ENCODE results near the gene MAST4. TPM values are rescaled to one million over a fixed set of nuclear protein-coding genes. Genes with fewer than 3 reads are reported as not detected.

The MAST4 gene
- total and polyA plus RNA-seq, 4 donors: 3.7 to 9.5 (median 6.5) TPM

GRCh38 chr5:67003685-67003934, 407.4 kb downstream of the MAST4 start:
- Histone ChIP-seq H3K27ac (ENCODE audit: low read depth in 1 of 2, low read length in 2 of 2) (peak overlapping the region; percentile 92 to 96), H3K27me3 (ENCODE audit: control insufficient read depth in 4 of 4, insufficient read depth in 4 of 4, low read length in 3 of 4) (no peaks in the 10 kb centered on the region), H3K4me3 (ENCODE audit: low read depth in 1 of 3, low read length in 3 of 3) (peak overlapping the region; percentile 66 to 84 (median 73)), H3K36me3 (ENCODE audit: control insufficient read depth in 4 of 4, insufficient read depth in 3 of 4, low read depth in 1 of 4, low read length in 3 of 4) (no peaks in the 10 kb centered on the region), H3K4me1 (ENCODE audit: control insufficient read depth in 4 of 4, insufficient read depth in 4 of 4, low read length in 3 of 4) (peaks cover 0 to 37% (median 16%) of the 10 kb centered on the region in 4 donors), H3K9me3 (ENCODE audit: control insufficient read depth in 4 of 4, low read length in 3 of 4) (no peaks in the 10 kb centered on the region), H3K9ac (ENCODE audit: low read depth in 1 of 2, low read length in 2 of 2) (peak overlapping the region; percentile 79 to 90)
- TF ChIP-seq NR2F2 (IDR thresholded peaks at IDR 0.05): no peak
- TF ChIP-seq, protein P1, sequence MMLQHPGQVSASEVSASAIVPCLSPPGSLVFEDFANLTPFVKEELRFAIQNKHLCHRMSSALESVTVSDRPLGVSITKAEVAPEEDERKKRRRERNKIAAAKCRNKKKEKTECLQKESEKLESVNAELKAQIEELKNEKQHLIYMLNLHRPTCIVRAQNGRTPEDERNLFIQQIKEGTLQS (IDR thresholded peaks at IDR 0.05): no peak
- TF ChIP-seq HNF4A (conservative IDR thresholded peaks at IDR 0.05): no peak
- no peak for TF ChIP-seq JUND (IDR thresholded peaks at IDR 0.05)
- no peak for TF ChIP-seq EGR1 (IDR thresholded peaks at IDR 0.05; ENCODE audit: low read depth in 2 of 2)
- TF ChIP-seq RAD21 (IDR thresholded peaks at IDR 0.05): no peak
- TF ChIP-seq CTCF (IDR thresholded peaks at IDR 0.05; ENCODE audit: low read depth, low read length, missing input control): no peak
- TF ChIP-seq TAF1 (conservative IDR thresholded peaks at IDR 0.05): no peak
- TF ChIP-seq YY1 (IDR thresholded peaks at IDR 0.05): no peak
- no peak for TF ChIP-seq ZBTB33 (IDR thresholded peaks at IDR 0.05)
- TF ChIP-seq, protein P2, sequence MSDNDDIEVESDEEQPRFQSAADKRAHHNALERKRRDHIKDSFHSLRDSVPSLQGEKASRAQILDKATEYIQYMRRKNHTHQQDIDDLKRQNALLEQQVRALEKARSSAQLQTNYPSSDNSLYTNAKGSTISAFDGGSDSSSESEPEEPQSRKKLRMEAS (IDR thresholded peaks at IDR 0.05): no peak
- TF ChIP-seq SP1 (IDR thresholded peaks at IDR 0.05): no peak
- TF ChIP-seq HNF4G (IDR thresholded peaks at IDR 0.05): no peak
- TF ChIP-seq FOXA2 (IDR thresholded peaks at IDR 0.05): no peak
- DNase-seq (ENCODE audit: low spot score): no peak
- under 1% methylated on average over 4 of the region's 4 CpGs for WGBS

GRCh38 chr5:67003935-67004729, 407.9 kb downstream of the MAST4 start:
- DNase-seq (ENCODE audit: low spot score): peak; percentile 81
- H3K4me1 ChIP-seq (ENCODE audit: control insufficient read depth in 4 of 4, insufficient read depth in 4 of 4, low read length in 3 of 4): peaks cover 0 to 40% (median 20%) of the 10 kb centered on the region in 4 donors
- under 1% methylated on average over 54 of the region's 54 CpGs for WGBS
- TF ChIP-seq RXRA (IDR thresholded peaks at IDR 0.05): peak in 1 of 2 donors; percentile 46
- TF ChIP-seq NR2F2 (IDR thresholded peaks at IDR 0.05): peak; percentile 63
- TF ChIP-seq, protein P2 (IDR thresholded peaks at IDR 0.05): peak; percentile 23
- TF ChIP-seq, protein P3, sequence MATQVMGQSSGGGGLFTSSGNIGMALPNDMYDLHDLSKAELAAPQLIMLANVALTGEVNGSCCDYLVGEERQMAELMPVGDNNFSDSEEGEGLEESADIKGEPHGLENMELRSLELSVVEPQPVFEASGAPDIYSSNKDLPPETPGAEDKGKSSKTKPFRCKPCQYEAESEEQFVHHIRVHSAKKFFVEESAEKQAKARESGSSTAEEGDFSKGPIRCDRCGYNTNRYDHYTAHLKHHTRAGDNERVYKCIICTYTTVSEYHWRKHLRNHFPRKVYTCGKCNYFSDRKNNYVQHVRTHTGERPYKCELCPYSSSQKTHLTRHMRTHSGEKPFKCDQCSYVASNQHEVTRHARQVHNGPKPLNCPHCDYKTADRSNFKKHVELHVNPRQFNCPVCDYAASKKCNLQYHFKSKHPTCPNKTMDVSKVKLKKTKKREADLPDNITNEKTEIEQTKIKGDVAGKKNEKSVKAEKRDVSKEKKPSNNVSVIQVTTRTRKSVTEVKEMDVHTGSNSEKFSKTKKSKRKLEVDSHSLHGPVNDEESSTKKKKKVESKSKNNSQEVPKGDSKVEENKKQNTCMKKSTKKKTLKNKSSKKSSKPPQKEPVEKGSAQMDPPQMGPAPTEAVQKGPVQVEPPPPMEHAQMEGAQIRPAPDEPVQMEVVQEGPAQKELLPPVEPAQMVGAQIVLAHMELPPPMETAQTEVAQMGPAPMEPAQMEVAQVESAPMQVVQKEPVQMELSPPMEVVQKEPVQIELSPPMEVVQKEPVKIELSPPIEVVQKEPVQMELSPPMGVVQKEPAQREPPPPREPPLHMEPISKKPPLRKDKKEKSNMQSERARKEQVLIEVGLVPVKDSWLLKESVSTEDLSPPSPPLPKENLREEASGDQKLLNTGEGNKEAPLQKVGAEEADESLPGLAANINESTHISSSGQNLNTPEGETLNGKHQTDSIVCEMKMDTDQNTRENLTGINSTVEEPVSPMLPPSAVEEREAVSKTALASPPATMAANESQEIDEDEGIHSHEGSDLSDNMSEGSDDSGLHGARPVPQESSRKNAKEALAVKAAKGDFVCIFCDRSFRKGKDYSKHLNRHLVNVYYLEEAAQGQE (IDR thresholded peaks at IDR 0.05): peak; percentile 90
- peak; percentile 93 for TF ChIP-seq TAF1 (conservative IDR thresholded peaks at IDR 0.05)
- peak; percentile 51 for TF ChIP-seq ZBTB33 (IDR thresholded peaks at IDR 0.05)
- peak in 1 of 2 donors; percentile 59 for TF ChIP-seq GABPA (IDR thresholded peaks at IDR 0.05 in 1 of 2, conservative IDR thresholded peaks at IDR 0.05 in 1 of 2)
- peak; percentile 53 to 65 for TF ChIP-seq RAD21 (IDR thresholded peaks at IDR 0.05)
- no peak for TF ChIP-seq CTCF (IDR thresholded peaks at IDR 0.05; ENCODE audit: low read depth, low read length, missing input control)
- TF ChIP-seq FOXA1 (IDR thresholded peaks at IDR 0.05): no peak
- peak; percentile 36 to 65 for TF ChIP-seq HNF4A (conservative IDR thresholded peaks at IDR 0.05)
- peak; percentile 50 for TF ChIP-seq YY1 (IDR thresholded peaks at IDR 0.05)
- peak; percentile 24 for TF ChIP-seq FOXA2 (IDR thresholded peaks at IDR 0.05)

More at GRCh38 chr5:67003935-67004729, 407.9 kb downstream of the MAST4 start:
- H3K9ac ChIP-seq (ENCODE audit: low read depth in 1 of 2, low read length in 2 of 2): peak overlapping the region; percentile 79 to 97
- H3K27ac ChIP-seq (ENCODE audit: low read depth in 1 of 2, low read length in 2 of 2): peak overlapping the region; percentile 92 to 96
- H3K4me3 ChIP-seq (ENCODE audit: low read depth in 1 of 3, low read length in 3 of 3): peak overlapping the region; percentile 82 to 89 (median 84)
- H3K27me3 ChIP-seq (ENCODE audit: control insufficient read depth in 4 of 4, insufficient read depth in 4 of 4, low read length in 3 of 4): no peaks in the 10 kb centered on the region
- no peaks in the 10 kb centered on the region for H3K9me3 ChIP-seq (ENCODE audit: control insufficient read depth in 4 of 4, low read length in 3 of 4)
- no peaks in the 10 kb centered on the region for H3K36me3 ChIP-seq (ENCODE audit: control insufficient read depth in 4 of 4, insufficient read depth in 3 of 4, low read depth in 1 of 4, low read length in 3 of 4)

All from liver (tissue), 9 donors.